Endothelial cell of umbilical vein (primary cell): ENCODE data around the gene CKS1B. TPM values are rescaled to one million over a fixed set of nuclear protein-coding genes. Genes with fewer than 3 reads are reported as not detected.

Experiments
- BruUV-seq: library from RNA; stranded (reverse); fragments of 400-500 nt; replicated peaks from 2 replicates; lab custom pipeline; 2021; lab: Mats Ljungman, UMichigan
- CTCF ChIA-PET: fragments of 300-600, 350-600 bp; sonication (Branson Sonifier 250); formaldehyde crosslinking; loops from one replicate; lab custom pipeline; 2021; ENCODE audit warnings: antibody characterized with exemption, inconsistent platforms; lab: Charles Lee
- POLR2A ChIA-PET: fragments of 300-600, 350-600 bp; sonication (Branson Sonifier 250); formaldehyde crosslinking; loops from one replicate; lab custom pipeline; 2021; ENCODE audit warnings: antibody characterized with exemption, inconsistent platforms; lab: Charles Lee
- DNase-seq: peaks from one replicate; pipeline ENCODE4 v3.0.0-alpha.2; 2011; ENCODE audit warnings: low read depth, low spot score
- FAIRE-seq: peaks from 2 replicates; lab custom pipeline; 2011; peaks lifted over from hg19 to GRCh38; lab: Jason Lieb, UNC
- H2AFZ ChIP-seq: 2 replicates; pipeline ENCODE4 v1.6.0; 2012; ENCODE audit warnings: low read depth, low read length, control low read depth, inconsistent platforms
- H3K27ac ChIP-seq: 2 replicates; pipeline ENCODE4 v1.5.1; 2011; ENCODE audit warnings: low read depth, mild to moderate bottlenecking, control low read depth, low read length, moderate library complexity; ENCODE audit not compliant: insufficient read depth
- H3K27me3 ChIP-seq, 2 experiments: 2 replicates each; pipeline versions ENCODE4 v1.6.0 to v1.6.1; 2011; ENCODE audit warnings: low read length in 2 of 2, mixed read lengths in 1 of 2; ENCODE audit not compliant: control insufficient read depth in 2 of 2, insufficient read depth in 2 of 2
- H3K36me3 ChIP-seq, 2 experiments: 2 replicates in 1 of 2; 3 replicates in 1 of 2; pipeline ENCODE4 v1.5.1; 2011; ENCODE audit warnings: low read length in 2 of 2, mild to moderate bottlenecking in 1 of 2, moderate library complexity in 1 of 2; ENCODE audit not compliant: control insufficient read depth in 2 of 2, insufficient read depth in 2 of 2; ENCODE audit errors: extremely low read depth in 1 of 2
- H3K4me1 ChIP-seq: 3 replicates; pipeline ENCODE4 v1.5.1; 2011; ENCODE audit warnings: mild to moderate bottlenecking, low read length; ENCODE audit not compliant: control insufficient read depth, insufficient read depth; ENCODE audit errors: extremely low read depth
- H3K4me2 ChIP-seq: 2 replicates; pipeline ENCODE4 v1.6.1; 2011; ENCODE audit warnings: low read length, control low read depth, mixed read lengths; ENCODE audit not compliant: insufficient read depth
- H3K4me3 ChIP-seq, 3 experiments: fragments of 200-600 bp in 1 of 3; sonication (generic), shearing (Covaris generic) in 1 of 3; replicated peaks in 1 of 3; 2 replicates each; pipeline ENCODE4 v1.5.1; 2011 to 2016; ENCODE audit warnings: control low read depth in 3 of 3, low read length in 3 of 3, mild to moderate bottlenecking in 2 of 3, inconsistent platforms in 1 of 3, low read depth in 1 of 3, moderate library complexity in 1 of 3; ENCODE audit not compliant: insufficient read depth in 1 of 3
- H3K79me2 ChIP-seq: 2 replicates; pipeline ENCODE4 v1.6.0; 2012; ENCODE audit warnings: low read length, inconsistent platforms; ENCODE audit not compliant: control insufficient read depth, insufficient read depth
- H3K9ac ChIP-seq: replicated peaks from 2 replicates; pipeline ENCODE3; 2011; ENCODE audit warnings: low read length, control low read depth; ENCODE audit not compliant: insufficient read depth; ENCODE audit errors: extremely low read depth
- H3K9me1 ChIP-seq: replicated peaks from 3 replicates; pipeline ENCODE4 v1.6.0; 2011; ENCODE audit warnings: mild to moderate bottlenecking, low read length; ENCODE audit not compliant: control insufficient read depth, insufficient read depth; ENCODE audit errors: extremely low read depth
- H3K9me3 ChIP-seq: replicated peaks from 2 replicates; pipeline ENCODE4 v1.5.1; 2012; ENCODE audit warnings: low read length, inconsistent platforms; ENCODE audit not compliant: control insufficient read depth, insufficient read depth
- H4K20me1 ChIP-seq: replicated peaks from 2 replicates; pipeline ENCODE3; 2011; ENCODE audit warnings: mild to moderate bottlenecking, low read length; ENCODE audit not compliant: control insufficient read depth, insufficient read depth; ENCODE audit errors: extremely low read depth
- CTCF ChIP-seq, 2 donors: IDR thresholded peaks; 1 replicate in 1 of 2; 2 replicates in 1 of 2; pipeline ENCODE4 v1.5.1; 2011; ENCODE audit warnings: low read length in 2 of 2, mild to moderate bottlenecking in 2 of 2, moderate library complexity in 2 of 2, control low read depth in 1 of 2, inconsistent platforms in 1 of 2, low read depth in 1 of 2; ENCODE audit not compliant: insufficient read depth in 1 of 2; ENCODE audit errors: extremely low read depth in 1 of 2
- EZH2 ChIP-seq: IDR thresholded peaks from 2 replicates; pipeline ENCODE4 v1.6.1; 2012; ENCODE audit warnings: borderline replicate concordance, low read depth, mild to moderate bottlenecking, moderate library complexity, low read length, inconsistent platforms; ENCODE audit not compliant: severe bottlenecking
- FOS ChIP-seq: IDR thresholded peaks from 2 replicates; pipeline ENCODE4 v1.6.1; 2011; ENCODE audit warnings: mild to moderate bottlenecking, low read length, moderate library complexity, borderline replicate concordance; ENCODE audit not compliant: insufficient read depth
- GATA2 ChIP-seq: IDR thresholded peaks from 2 replicates; pipeline ENCODE4 v1.7.0; 2011; ENCODE audit warnings: low read depth, mild to moderate bottlenecking, moderate library complexity, mixed read lengths, low read length; ENCODE audit not compliant: insufficient read length, insufficient read depth
- JUN ChIP-seq: IDR thresholded peaks from 2 replicates; pipeline ENCODE4 v1.6.1; 2011; ENCODE audit warnings: borderline replicate concordance, low read depth; ENCODE audit not compliant: insufficient read length, insufficient read depth
- MYC ChIP-seq: IDR thresholded peaks from one replicate; pipeline ENCODE4 v1.6.1; 2011; ENCODE audit warnings: mild to moderate bottlenecking, low read depth, low read length
- POLR2A ChIP-seq: IDR thresholded peaks from 2 replicates; pipeline ENCODE4 v1.6.1; 2012; ENCODE audit warnings: low read depth, mild to moderate bottlenecking, control low read depth, low read length
- POLR2AphosphoS5 ChIP-seq: IDR thresholded peaks from 2 replicates; pipeline ENCODE4 v1.6.1; 2012; ENCODE audit warnings: low read depth, mild to moderate bottlenecking, control low read depth, low read length, moderate library complexity; ENCODE audit not compliant: insufficient read depth
- dilution Hi-C: fragments of 300-500 bp; cut with MboI; formaldehyde crosslinking; loops from one replicate; pipeline ENCODE4 v1.15.0; 2019; ENCODE audit warnings: low sequenced_read_pairs; ENCODE audit not compliant: extremely low pct_ligation_motif_present
- intact Hi-C: fragments of 100-400 bp; cut with micrococcal nuclease; formaldehyde crosslinking; loops from one replicate; pipeline ENCODE4 v1.10.0; 2022
- polyA plus RNA-seq, 4 experiments: library from polyadenylated mRNA; depleted of rRNA in 3 of 4; stranded (reverse) in 3 of 4; unstranded in 1 of 4; fragments of >200 nt; gene quantifications; 2 replicates each; pipeline versions ENCODE4 v1.2.1 to v1.2.3, GENCODE V29; 2011 to 2012; ENCODE audit warnings: missing spikeins in 1 of 4
- total RNA-seq: library from RNA; stranded (reverse); gene quantifications from 2 replicates; pipeline ENCODE4 v1.2.3, GENCODE V29; 2021
- TF ChIP-seq, protein P1 (sequence below): IDR thresholded peaks from 2 replicates; pipeline ENCODE4 v1.6.1; 2011; ENCODE audit not compliant: insufficient read depth, insufficient read length

CKS1B gene
- total and polyA plus RNA-seq, 2 donors (not counting 3 experiments of a cell fraction or from before 2014, with no cell fraction given), result 126 to 280 TPM

- no peak for FAIRE-seq
Observed at GRCh38 chr1:155011004-155011416, 36.5 kb downstream of the CKS1B start.

More at GRCh38 chr1:155011004-155011416, 36.5 kb downstream of the CKS1B start:
- Histone ChIP-seq H3K27me3 (no peaks in the 10 kb centered on the region), H3K9me1 (no peaks in the 10 kb centered on the region), H3K9ac (no peak overlapping the region), H3K79me2 (peaks cover 7% of the 10 kb centered on the region), H3K4me1 (no peaks in the 10 kb centered on the region), H3K36me3 (peaks cover 0 to 12% of the 10 kb centered on the region in 2 experiments), H4K20me1 (no peaks in the 10 kb centered on the region), H3K27ac (no peak overlapping the region), H3K4me3 (no peak overlapping the region), H2AFZ (no peak overlapping the region), H3K4me2 (no peak overlapping the region), H3K9me3 (no peaks in the 10 kb centered on the region)
- no peak for DNase-seq
- POLR2A ChIA-PET, result no interaction called here
- intact Hi-C loops, result no loop called here
- CTCF ChIA-PET, result no interaction called here
- dilution Hi-C loops, result no loop called here
- TF ChIP-seq MYC, result no peak
- TF ChIP-seq EZH2, result no peak
- no peak for TF ChIP-seq JUN
- no peak for TF ChIP-seq POLR2AphosphoS5
- TF ChIP-seq, protein P1, sequence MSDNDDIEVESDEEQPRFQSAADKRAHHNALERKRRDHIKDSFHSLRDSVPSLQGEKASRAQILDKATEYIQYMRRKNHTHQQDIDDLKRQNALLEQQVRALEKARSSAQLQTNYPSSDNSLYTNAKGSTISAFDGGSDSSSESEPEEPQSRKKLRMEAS, result no peak
- no peak for TF ChIP-seq CTCF (IDR thresholded peaks at IDR 0.05; ENCODE audit: extremely low read depth in 1 of 2, insufficient read depth in 1 of 2, low read depth in 1 of 2, low read length in 2 of 2)
- TF ChIP-seq FOS, result no peak
- no peak for TF ChIP-seq GATA2
- TF ChIP-seq POLR2A, result no peak
- no TSS peak for BruUV-seq
